OCI-LY7 (cell line): ENCODE measurements around the gene TTLL9.

ENCODE experiments used
- CTCF ChIP-seq: fragments of 200-600 bp; sonication (generic); conservative IDR thresholded peaks from 2 replicates; pipeline ENCODE4 v1.5.1; 2014; ENCODE audit warnings: mild to moderate bottlenecking, antibody characterized with exemption, low read length, moderate library complexity, mixed read lengths
- EZH2phosphoT487 ChIP-seq: fragments of 200-600 bp; sonication (generic); IDR thresholded peaks from 2 replicates; pipeline ENCODE4 v1.6.1; 2018; ENCODE audit warnings: low read depth, borderline replicate concordance, mild to moderate bottlenecking, mixed run types, antibody characterized with exemption, low read length, moderate library complexity, mixed read lengths

- no peak for TF ChIP-seq CTCF
- TF ChIP-seq EZH2phosphoT487 = no peak
These were observed 118.7 kb downstream of the TTLL9 start for GRCh38 chr20:31989030-31989645.
